Measurements from ENCODE around the gene IWS1.

The IWS1 gene

DNA sequence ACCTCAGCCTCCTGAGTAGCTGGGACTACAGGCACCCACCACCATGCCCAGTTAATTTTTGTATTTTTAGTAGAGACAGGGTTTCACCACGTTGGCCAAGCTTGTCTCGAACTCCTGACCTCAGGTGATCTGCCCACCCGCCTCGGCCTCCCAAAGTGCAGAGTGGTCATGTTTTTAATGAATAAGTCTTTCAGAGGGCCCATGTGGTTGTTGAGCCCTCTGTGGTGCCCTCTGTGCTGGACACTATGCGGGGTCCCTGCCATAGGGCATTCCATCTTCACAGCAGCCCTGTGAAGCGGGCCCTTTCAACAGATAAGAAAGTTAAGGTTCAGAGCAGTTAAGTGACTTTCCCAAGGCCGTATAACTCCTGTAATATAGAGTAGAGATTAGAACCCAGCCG is 35.1 kb upstream of the IWS1 start:
- no peak overlapping the region for H3K27ac ChIP-seq (ENCODE audit: low read depth in 2 of 2, low read length in 2 of 2)
- H3K9me3 ChIP-seq (ENCODE audit: control insufficient read depth in 2 of 2, low read length in 2 of 2) = no peaks in the 10 kb centered on the region
- H3K4me3 ChIP-seq (ENCODE audit: low read length in 2 of 2) = no peak overlapping the region
- H3K4me1 ChIP-seq (ENCODE audit: control insufficient read depth in 2 of 2, insufficient read depth in 2 of 2, low read length in 2 of 2) = peaks cover 0 to 13% of the 10 kb centered on the region in 2 donors
- no peak overlapping the region for H3K9ac ChIP-seq (ENCODE audit: low read depth in 1 of 2, low read length in 2 of 2)
- peaks cover 27% of the 10 kb centered on the region in 2 donors for H3K36me3 ChIP-seq (ENCODE audit: control insufficient read depth in 2 of 2, insufficient read depth in 2 of 2, low read length in 2 of 2)
- no peaks in the 10 kb centered on the region for H3K27me3 ChIP-seq (ENCODE audit: control insufficient read depth in 2 of 2, insufficient read depth in 2 of 2, low read length in 2 of 2)

DNA sequence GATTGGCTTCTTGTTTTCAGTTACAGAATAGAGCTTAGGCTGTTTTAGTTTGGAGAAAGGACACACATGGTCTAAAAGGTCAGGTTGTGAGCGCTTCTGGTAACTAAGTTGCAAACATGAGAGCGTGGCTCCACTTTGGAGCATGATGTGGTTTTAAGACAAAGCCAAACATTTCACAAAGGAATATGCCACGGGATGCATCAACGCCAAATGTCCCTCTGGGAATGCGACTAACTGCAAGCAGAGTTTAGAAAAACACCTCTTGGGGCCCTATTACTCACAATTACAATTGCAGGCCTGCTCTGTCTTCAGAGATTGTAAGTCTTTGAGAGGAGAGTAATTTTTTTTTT is 34.6 kb upstream of the IWS1 start:
- Histone ChIP-seq H3K27ac (ENCODE audit: low read depth in 2 of 2, low read length in 2 of 2) (no peak overlapping the region), H3K9me3 (ENCODE audit: control insufficient read depth in 2 of 2, low read length in 2 of 2) (no peaks in the 10 kb centered on the region), H3K27me3 (ENCODE audit: control insufficient read depth in 2 of 2, insufficient read depth in 2 of 2, low read length in 2 of 2) (no peaks in the 10 kb centered on the region), H3K4me1 (ENCODE audit: control insufficient read depth in 2 of 2, insufficient read depth in 2 of 2, low read length in 2 of 2) (peaks cover 0 to 13% of the 10 kb centered on the region in 2 donors), H3K9ac (ENCODE audit: low read depth in 1 of 2, low read length in 2 of 2) (no peak overlapping the region), H3K4me3 (ENCODE audit: low read length in 2 of 2) (no peak overlapping the region), H3K36me3 (ENCODE audit: control insufficient read depth in 2 of 2, insufficient read depth in 2 of 2, low read length in 2 of 2) (peaks cover 24 to 26% of the 10 kb centered on the region in 2 donors)

DNA sequence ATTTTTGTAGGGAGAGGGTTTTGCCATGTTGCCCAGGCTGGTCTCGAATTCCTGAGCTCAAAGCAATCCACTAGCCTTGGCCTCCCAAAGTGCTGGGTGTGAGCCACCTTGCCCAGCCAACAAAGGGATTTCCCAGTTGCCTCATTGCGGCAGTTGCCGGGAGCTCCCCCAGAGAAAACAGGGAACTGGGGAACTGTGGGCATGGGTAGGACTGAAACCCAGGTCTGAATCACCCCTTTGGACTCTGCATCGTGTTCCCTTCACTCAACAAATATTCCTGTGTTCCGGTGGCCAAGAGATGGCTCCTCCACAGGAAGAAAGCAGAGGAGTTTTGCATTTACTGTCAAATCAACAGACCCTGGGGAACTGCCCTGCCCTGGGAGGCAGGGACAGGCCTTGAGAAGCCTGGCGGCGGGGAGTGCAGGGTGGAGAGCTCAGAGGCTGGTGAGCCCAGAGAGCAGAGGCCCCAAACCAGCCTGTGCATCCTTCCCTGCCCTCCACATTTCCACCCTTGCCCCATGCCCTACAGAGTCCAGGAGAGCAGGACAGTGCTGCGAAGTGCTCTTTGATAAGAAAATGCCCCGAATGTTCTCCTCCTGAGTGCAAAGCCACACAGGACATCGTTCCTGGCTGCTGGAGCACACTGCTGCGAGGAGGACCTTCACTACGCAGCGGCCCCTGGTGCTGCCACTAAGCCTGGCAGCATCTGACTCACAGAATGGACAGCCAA is 34.1 kb upstream of the IWS1 start:
- H3K4me3 ChIP-seq (ENCODE audit: low read length in 2 of 2) = no peak overlapping the region
- H3K36me3 ChIP-seq (ENCODE audit: control insufficient read depth in 2 of 2, insufficient read depth in 2 of 2, low read length in 2 of 2) = peaks cover 20% of the 10 kb centered on the region in 2 donors
- H3K9me3 ChIP-seq (ENCODE audit: control insufficient read depth in 2 of 2, low read length in 2 of 2) = no peaks in the 10 kb centered on the region
- no peak overlapping the region for H3K9ac ChIP-seq (ENCODE audit: low read depth in 1 of 2, low read length in 2 of 2)
- H3K4me1 ChIP-seq (ENCODE audit: control insufficient read depth in 2 of 2, insufficient read depth in 2 of 2, low read length in 2 of 2) = peaks cover 0 to 13% of the 10 kb centered on the region in 2 donors
- no peaks in the 10 kb centered on the region for H3K27me3 ChIP-seq (ENCODE audit: control insufficient read depth in 2 of 2, insufficient read depth in 2 of 2, low read length in 2 of 2)
- no peak overlapping the region for H3K27ac ChIP-seq (ENCODE audit: low read depth in 2 of 2, low read length in 2 of 2)

DNA sequence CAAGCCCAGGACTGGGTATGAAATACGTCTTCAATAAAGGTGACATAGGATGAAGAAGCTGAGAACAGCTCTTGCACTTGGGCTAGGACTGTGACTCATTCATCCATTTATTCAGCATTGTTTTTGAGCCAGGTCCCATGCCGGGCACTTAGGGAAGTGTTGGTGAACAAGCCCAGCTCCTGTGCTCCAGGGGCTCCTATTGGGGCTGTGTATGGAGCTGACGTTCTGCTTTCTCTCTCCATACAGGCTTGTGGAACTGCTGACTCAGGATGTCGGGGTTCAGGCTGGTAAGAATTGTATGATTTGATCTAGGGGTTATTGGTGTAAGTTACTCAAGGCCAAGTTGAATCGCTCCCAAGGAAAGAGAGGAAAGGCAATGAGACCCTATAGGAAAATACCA is 33.2 kb upstream of the IWS1 start:
- Histone ChIP-seq H3K4me3 (ENCODE audit: low read length in 2 of 2) (no peak overlapping the region), H3K36me3 (ENCODE audit: control insufficient read depth in 2 of 2, insufficient read depth in 2 of 2, low read length in 2 of 2) (peaks cover 15 to 17% of the 10 kb centered on the region in 2 donors), H3K27me3 (ENCODE audit: control insufficient read depth in 2 of 2, insufficient read depth in 2 of 2, low read length in 2 of 2) (no peaks in the 10 kb centered on the region)

DNA sequence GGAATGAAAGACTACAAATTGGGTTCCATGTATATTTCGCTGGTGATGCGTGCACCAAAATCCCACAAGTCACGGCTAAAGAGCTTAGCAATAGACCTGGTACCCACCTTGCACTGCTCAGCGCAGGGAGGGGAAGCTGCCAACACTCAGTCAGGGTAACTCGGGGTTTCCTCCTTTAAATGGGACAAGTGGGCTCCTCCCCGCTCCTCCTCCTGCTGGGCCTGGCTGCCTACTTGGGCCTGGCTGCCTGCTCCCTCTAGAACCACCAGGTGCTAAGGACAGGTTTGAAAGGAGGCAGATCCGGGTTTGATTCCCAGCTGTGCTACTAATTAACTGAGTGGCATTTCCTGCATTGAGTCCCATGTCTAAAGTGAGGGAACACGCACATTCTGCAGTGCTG is 32.6 kb upstream of the IWS1 start:
- H3K9ac ChIP-seq (ENCODE audit: low read depth in 1 of 2, low read length in 2 of 2) = no peak overlapping the region
- peaks cover 0 to 13% of the 10 kb centered on the region in 2 donors for H3K4me1 ChIP-seq (ENCODE audit: control insufficient read depth in 2 of 2, insufficient read depth in 2 of 2, low read length in 2 of 2)
- no peaks in the 10 kb centered on the region for H3K9me3 ChIP-seq (ENCODE audit: control insufficient read depth in 2 of 2, low read length in 2 of 2)
- H3K4me3 ChIP-seq (ENCODE audit: low read length in 2 of 2) = no peak overlapping the region
- no peak overlapping the region for H3K27ac ChIP-seq (ENCODE audit: low read depth in 2 of 2, low read length in 2 of 2)
- H3K27me3 ChIP-seq (ENCODE audit: control insufficient read depth in 2 of 2, insufficient read depth in 2 of 2, low read length in 2 of 2) = no peaks in the 10 kb centered on the region
- H3K36me3 ChIP-seq (ENCODE audit: control insufficient read depth in 2 of 2, insufficient read depth in 2 of 2, low read length in 2 of 2) = peaks cover 12 to 15% of the 10 kb centered on the region in 2 donors

More for the DNA sequence above, 33.2 kb upstream of the IWS1 start:
- no peak overlapping the region for H3K27ac ChIP-seq (ENCODE audit: low read depth in 2 of 2, low read length in 2 of 2)
- no peak overlapping the region for H3K9ac ChIP-seq (ENCODE audit: low read depth in 1 of 2, low read length in 2 of 2)
- peaks cover 0 to 13% of the 10 kb centered on the region in 2 donors for H3K4me1 ChIP-seq (ENCODE audit: control insufficient read depth in 2 of 2, insufficient read depth in 2 of 2, low read length in 2 of 2)
- no peaks in the 10 kb centered on the region for H3K9me3 ChIP-seq (ENCODE audit: control insufficient read depth in 2 of 2, low read length in 2 of 2)

DNA sequence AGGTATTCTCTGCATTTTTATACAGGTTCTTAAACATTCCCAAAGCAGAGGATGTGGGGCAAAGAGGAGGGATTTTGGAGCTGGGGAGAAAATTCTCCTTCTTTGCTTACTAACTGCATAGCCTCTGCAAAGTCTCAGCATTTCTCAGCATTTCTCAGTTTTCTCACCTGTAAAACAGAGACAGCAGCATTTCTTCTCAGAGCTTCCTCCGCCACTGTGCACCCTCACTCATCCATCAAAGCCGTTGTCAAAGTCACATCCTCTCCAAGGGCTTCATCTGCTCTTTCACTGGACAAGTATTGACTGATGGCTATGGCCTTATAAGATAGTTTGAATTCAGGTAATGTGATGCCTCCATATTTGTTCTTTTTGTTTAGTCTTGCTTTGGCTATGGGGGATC is 26.6 kb upstream of the IWS1 start:
- H3K4me1 ChIP-seq (ENCODE audit: control insufficient read depth in 2 of 2, insufficient read depth in 2 of 2, low read length in 2 of 2) = no peaks in the 10 kb centered on the region
- H3K4me3 ChIP-seq (ENCODE audit: low read length in 2 of 2) = no peak overlapping the region
- H3K9ac ChIP-seq (ENCODE audit: low read depth in 1 of 2, low read length in 2 of 2) = no peak overlapping the region
- no peaks in the 10 kb centered on the region for H3K9me3 ChIP-seq (ENCODE audit: control insufficient read depth in 2 of 2, low read length in 2 of 2)
- H3K27me3 ChIP-seq (ENCODE audit: control insufficient read depth in 2 of 2, insufficient read depth in 2 of 2, low read length in 2 of 2) = no peaks in the 10 kb centered on the region
- H3K27ac ChIP-seq (ENCODE audit: low read depth in 2 of 2, low read length in 2 of 2) = no peak overlapping the region
- peaks cover 0 to 3% of the 10 kb centered on the region in 2 donors for H3K36me3 ChIP-seq (ENCODE audit: control insufficient read depth in 2 of 2, insufficient read depth in 2 of 2, low read length in 2 of 2)

DNA sequence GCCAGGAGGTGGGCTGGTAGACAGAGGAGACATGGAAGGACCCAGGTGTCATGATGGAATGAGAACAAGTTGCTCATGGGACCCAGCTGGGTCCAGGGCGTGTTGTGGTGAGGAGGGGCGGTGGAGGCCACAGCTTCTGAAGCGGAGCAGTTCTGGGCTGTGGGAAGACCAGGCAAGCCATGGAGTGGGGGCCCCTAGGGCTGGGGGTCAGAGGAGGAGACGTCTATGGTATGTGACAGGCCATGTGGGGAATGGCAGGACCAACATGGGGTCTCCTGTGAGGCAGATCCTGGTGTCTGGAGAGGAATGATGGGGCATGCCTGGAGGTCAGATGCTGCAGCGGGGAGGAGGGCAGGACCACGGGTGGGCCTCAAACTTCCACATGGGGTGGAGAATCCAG is 26.0 kb upstream of the IWS1 start:
- Histone ChIP-seq H3K27me3 (ENCODE audit: control insufficient read depth in 2 of 2, insufficient read depth in 2 of 2, low read length in 2 of 2) (no peaks in the 10 kb centered on the region), H3K9ac (ENCODE audit: low read depth in 1 of 2, low read length in 2 of 2) (no peak overlapping the region), H3K9me3 (ENCODE audit: control insufficient read depth in 2 of 2, low read length in 2 of 2) (no peaks in the 10 kb centered on the region), H3K36me3 (ENCODE audit: control insufficient read depth in 2 of 2, insufficient read depth in 2 of 2, low read length in 2 of 2) (peaks cover 0 to 6% of the 10 kb centered on the region in 2 donors), H3K4me1 (ENCODE audit: control insufficient read depth in 2 of 2, insufficient read depth in 2 of 2, low read length in 2 of 2) (no peaks in the 10 kb centered on the region), H3K4me3 (ENCODE audit: low read length in 2 of 2) (no peak overlapping the region), H3K27ac (ENCODE audit: low read depth in 2 of 2, low read length in 2 of 2) (no peak overlapping the region)

DNA sequence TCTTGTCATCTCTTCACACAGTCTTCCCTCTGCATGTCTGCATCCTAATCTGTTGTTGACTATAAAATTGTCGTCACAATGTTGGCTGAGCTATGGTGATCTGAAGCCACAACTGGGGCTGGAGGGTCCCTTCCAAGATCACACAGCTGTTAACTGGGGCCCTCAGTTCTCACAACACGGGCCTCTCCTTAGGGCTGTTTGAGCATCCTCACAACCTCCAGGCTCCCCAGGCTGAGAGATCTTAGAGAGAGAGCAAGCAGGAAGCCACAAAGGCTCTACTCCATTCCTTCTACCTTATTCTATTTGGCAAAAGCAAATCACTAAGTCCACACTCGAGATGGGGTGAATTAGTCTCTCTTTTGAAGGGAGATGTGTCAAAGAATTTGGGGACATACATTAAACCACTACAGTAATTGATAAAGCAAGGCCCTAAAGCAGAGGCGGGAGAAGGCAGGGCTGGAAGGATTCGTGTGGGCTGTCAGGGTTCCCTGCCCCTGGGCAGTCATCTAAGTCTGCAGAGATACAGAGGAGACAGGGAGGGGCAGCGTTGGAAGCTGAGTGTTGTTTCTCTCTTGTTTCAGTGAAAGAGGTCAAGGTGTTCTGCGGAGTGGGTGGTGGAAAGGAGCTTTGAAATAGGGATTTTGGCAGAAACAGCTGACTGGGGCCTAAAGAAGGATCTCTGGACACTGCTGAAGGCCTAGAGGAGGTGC is 25.1 kb upstream of the IWS1 start:
- Histone ChIP-seq H3K36me3 (ENCODE audit: control insufficient read depth in 2 of 2, insufficient read depth in 2 of 2, low read length in 2 of 2) (peaks cover 6% of the 10 kb centered on the region in 2 donors), H3K4me1 (ENCODE audit: control insufficient read depth in 2 of 2, insufficient read depth in 2 of 2, low read length in 2 of 2) (no peaks in the 10 kb centered on the region), H3K9ac (ENCODE audit: low read depth in 1 of 2, low read length in 2 of 2) (no peak overlapping the region), H3K27ac (ENCODE audit: low read depth in 2 of 2, low read length in 2 of 2) (no peak overlapping the region), H3K4me3 (ENCODE audit: low read length in 2 of 2) (no peak overlapping the region), H3K27me3 (ENCODE audit: control insufficient read depth in 2 of 2, insufficient read depth in 2 of 2, low read length in 2 of 2) (no peaks in the 10 kb centered on the region), H3K9me3 (ENCODE audit: control insufficient read depth in 2 of 2, low read length in 2 of 2) (no peaks in the 10 kb centered on the region)

DNA sequence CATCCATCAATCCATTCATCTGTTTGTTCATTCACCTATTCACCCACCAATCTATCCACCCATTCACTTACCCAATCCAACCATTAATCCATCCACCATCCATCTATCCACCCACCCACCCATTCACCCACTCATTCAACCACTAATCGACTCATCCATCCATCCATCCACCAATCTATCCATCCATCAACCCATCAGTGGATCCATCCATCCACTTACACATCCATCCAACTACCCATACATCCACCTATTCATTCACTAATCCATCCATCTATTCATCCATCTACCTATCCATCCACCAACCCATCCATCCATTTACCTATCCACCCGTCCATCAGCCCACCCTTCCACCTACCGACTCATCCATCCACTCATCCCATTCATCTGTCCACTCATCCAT is 20.5 kb upstream of the IWS1 start:
- H3K9me3 ChIP-seq (ENCODE audit: control insufficient read depth in 2 of 2, low read length in 2 of 2) = no peaks in the 10 kb centered on the region
- H3K9ac ChIP-seq (ENCODE audit: low read depth in 1 of 2, low read length in 2 of 2) = no peak overlapping the region
- H3K27me3 ChIP-seq (ENCODE audit: control insufficient read depth in 2 of 2, insufficient read depth in 2 of 2, low read length in 2 of 2) = no peaks in the 10 kb centered on the region
- H3K27ac ChIP-seq (ENCODE audit: low read depth in 2 of 2, low read length in 2 of 2) = no peak overlapping the region
- no peak overlapping the region for H3K4me3 ChIP-seq (ENCODE audit: low read length in 2 of 2)
- H3K36me3 ChIP-seq (ENCODE audit: control insufficient read depth in 2 of 2, insufficient read depth in 2 of 2, low read length in 2 of 2) = peaks cover 6% of the 10 kb centered on the region in 2 donors
- H3K4me1 ChIP-seq (ENCODE audit: control insufficient read depth in 2 of 2, insufficient read depth in 2 of 2, low read length in 2 of 2) = peaks cover 14% of the 10 kb centered on the region in 2 donors

DNA sequence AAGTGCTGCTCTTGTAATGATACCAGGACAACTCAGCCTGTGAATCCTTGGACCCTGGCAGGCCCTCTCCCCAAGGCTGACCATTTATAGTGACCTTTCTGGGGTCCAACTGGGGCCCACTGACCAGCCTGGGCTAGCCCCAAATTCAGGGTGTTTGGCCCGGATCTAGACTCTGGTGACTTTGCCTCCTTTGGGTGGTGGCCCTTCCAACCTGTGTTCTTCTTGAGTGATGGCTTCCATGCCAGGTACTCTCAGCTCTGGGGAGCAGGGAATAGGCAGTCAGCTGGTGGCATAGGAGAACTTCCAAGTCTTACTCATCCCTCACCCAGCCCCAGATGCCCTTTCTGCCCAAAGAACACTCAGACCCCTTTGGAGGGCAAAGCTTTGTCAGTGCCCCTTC is 19.5 kb upstream of the IWS1 start:
- no peak overlapping the region for H3K4me3 ChIP-seq (ENCODE audit: low read length in 2 of 2)

More for the DNA sequence above, 19.5 kb upstream of the IWS1 start:
- Histone ChIP-seq H3K27me3 (ENCODE audit: control insufficient read depth in 2 of 2, insufficient read depth in 2 of 2, low read length in 2 of 2) (peaks cover 0 to 2% of the 10 kb centered on the region in 2 donors), H3K36me3 (ENCODE audit: control insufficient read depth in 2 of 2, insufficient read depth in 2 of 2, low read length in 2 of 2) (peaks cover 6% of the 10 kb centered on the region in 2 donors), H3K27ac (ENCODE audit: low read depth in 2 of 2, low read length in 2 of 2) (no peak overlapping the region), H3K4me1 (ENCODE audit: control insufficient read depth in 2 of 2, insufficient read depth in 2 of 2, low read length in 2 of 2) (peaks cover 19 to 24% of the 10 kb centered on the region in 2 donors), H3K9ac (ENCODE audit: low read depth in 1 of 2, low read length in 2 of 2) (no peak overlapping the region), H3K9me3 (ENCODE audit: control insufficient read depth in 2 of 2, low read length in 2 of 2) (no peaks in the 10 kb centered on the region)

All from mucosa of rectum (tissue), 2 donors.